ENCODE results near the gene SCTR.

SCTR gene

GRCh38 chr2:119486886-119487285 lies 37.4 kb downstream of the SCTR start:
- no peak overlapping the region for H3K4me3 ChIP-seq (ENCODE audit: low read depth, low read length)
- TF ChIP-seq MYC (IDR thresholded peaks at IDR 0.05; ENCODE audit: low read depth, low read length) (no peak), CTCF (IDR thresholded peaks at IDR 0.05; ENCODE audit: low read depth, low read length) (no peak), POLR2A (IDR thresholded peaks at IDR 0.05; ENCODE audit: extremely low read depth, insufficient read length) (no peak)
- TF ChIP-seq, protein P1, sequence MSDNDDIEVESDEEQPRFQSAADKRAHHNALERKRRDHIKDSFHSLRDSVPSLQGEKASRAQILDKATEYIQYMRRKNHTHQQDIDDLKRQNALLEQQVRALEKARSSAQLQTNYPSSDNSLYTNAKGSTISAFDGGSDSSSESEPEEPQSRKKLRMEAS (IDR thresholded peaks at IDR 0.05; ENCODE audit: low read depth, low read length) = no peak
- no peak for DNase-seq (ENCODE audit: low read depth)

GRCh38 chr2:119486196-119486827 lies 38.0 kb downstream of the SCTR start:
- DNase-seq (ENCODE audit: low read depth) = no peak
- TF ChIP-seq, protein P1 (IDR thresholded peaks at IDR 0.05; ENCODE audit: low read depth, low read length) = no peak
- TF ChIP-seq POLR2A (IDR thresholded peaks at IDR 0.05; ENCODE audit: extremely low read depth, insufficient read length) (no peak), CTCF (IDR thresholded peaks at IDR 0.05; ENCODE audit: low read depth, low read length) (no peak), MYC (IDR thresholded peaks at IDR 0.05; ENCODE audit: low read depth, low read length) (no peak)
- no peak overlapping the region for H3K4me3 ChIP-seq (ENCODE audit: low read depth, low read length)

DNA sequence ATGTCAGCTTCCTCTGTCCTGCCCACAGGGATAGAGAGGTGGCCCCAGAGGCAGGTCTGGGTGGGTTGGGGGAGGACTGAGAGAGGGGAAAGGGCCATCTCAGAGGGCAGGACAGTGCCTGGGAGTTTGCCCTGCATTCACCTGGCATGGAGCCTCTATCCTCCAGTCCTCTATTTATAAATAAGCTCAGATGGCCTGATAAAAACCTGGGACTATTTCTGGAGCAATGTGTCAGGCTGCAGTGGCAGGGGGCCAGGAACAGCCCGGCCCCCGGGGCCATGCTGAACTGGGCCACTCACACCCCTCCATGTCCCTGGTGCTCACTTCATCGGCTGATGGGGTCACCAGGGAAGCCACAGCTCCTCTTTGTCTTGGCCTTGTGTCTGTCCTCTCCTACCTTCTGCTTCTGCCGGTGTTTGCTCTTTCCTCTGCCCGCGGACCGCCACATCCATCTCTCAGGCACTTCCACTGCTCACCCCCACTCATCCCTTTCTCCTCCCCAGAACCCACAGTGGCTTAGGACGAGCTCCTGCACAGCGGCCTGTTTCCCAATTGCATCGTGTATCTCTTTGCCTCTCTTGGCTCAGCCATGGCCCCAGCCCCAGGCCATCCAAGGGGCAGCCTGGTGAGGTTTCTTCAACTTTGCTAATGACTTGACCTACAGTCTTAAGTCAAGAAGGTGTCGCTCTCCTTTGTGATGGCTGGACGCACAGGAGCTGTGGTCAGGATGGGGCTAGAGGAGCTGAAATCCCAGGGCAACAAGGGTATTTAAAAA lies 38.8 kb downstream of the SCTR start:
- no peak overlapping the region for H3K4me3 ChIP-seq (ENCODE audit: low read depth, low read length)
- TF ChIP-seq POLR2A (IDR thresholded peaks at IDR 0.05; ENCODE audit: extremely low read depth, insufficient read length) (no peak), MYC (IDR thresholded peaks at IDR 0.05; ENCODE audit: low read depth, low read length) (no peak), CTCF (IDR thresholded peaks at IDR 0.05; ENCODE audit: low read depth, low read length) (no peak)
- no peak for DNase-seq (ENCODE audit: low read depth)

GRCh38 chr2:119484834-119485233 lies 39.4 kb downstream of the SCTR start:
- no peak overlapping the region for H3K4me3 ChIP-seq (ENCODE audit: low read depth, low read length)
- TF ChIP-seq POLR2A (IDR thresholded peaks at IDR 0.05; ENCODE audit: extremely low read depth, insufficient read length) (no peak), MYC (IDR thresholded peaks at IDR 0.05; ENCODE audit: low read depth, low read length) (no peak), CTCF (IDR thresholded peaks at IDR 0.05; ENCODE audit: low read depth, low read length) (no peak)
- TF ChIP-seq, protein P1 (IDR thresholded peaks at IDR 0.05; ENCODE audit: low read depth, low read length) = no peak
- DNase-seq (ENCODE audit: low read depth) = no peak

DNA sequence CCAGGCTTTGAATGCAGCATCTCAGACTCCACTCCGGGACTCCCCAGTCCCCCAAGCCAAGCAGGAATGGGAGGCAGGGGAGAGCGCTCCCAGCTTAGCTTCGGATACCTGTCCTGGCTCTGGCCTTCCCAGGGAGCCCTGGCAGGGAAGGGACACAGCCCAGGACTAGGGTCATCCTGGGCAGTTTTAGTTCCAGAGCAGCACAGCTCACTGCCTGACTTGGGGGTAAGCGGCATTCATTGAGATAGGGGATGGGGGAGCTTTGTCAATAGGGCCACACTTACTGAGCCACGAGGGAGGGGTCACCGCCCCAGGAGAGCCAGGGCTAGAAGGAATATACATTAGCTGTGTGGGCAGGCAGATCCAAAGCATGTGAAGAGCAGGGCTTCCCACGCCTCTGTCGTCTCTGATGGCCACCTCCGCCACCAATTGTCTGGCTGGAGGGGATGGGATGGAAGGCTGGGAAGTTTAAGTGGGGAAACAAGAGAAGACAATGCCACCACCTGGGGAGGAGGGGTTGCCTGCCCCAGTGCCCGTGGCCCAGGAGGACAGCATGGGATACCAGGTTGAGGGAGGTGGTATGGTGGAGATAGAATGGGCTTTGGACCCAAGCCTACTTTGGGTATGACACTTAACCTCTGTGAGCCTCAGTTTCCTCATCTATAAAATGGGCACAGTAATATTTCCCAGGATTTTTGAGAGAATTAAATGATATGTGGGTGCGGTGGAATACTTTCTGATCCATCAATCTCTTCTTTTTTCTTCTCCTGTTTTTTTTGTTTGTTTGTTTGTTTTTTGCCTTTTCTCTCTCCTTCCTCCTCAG lies 40.2 kb downstream of the SCTR start:
- TF ChIP-seq POLR2A (IDR thresholded peaks at IDR 0.05; ENCODE audit: extremely low read depth, insufficient read length) (no peak), MYC (IDR thresholded peaks at IDR 0.05; ENCODE audit: low read depth, low read length) (no peak), CTCF (IDR thresholded peaks at IDR 0.05; ENCODE audit: low read depth, low read length) (no peak)
- TF ChIP-seq, protein P1 (IDR thresholded peaks at IDR 0.05; ENCODE audit: low read depth, low read length) = no peak
- H3K4me3 ChIP-seq (ENCODE audit: low read depth, low read length) = no peak overlapping the region
- DNase-seq (ENCODE audit: low read depth) = no peak
